Ectodermal cell (in vitro differentiated cells): ENCODE measurements around the gene KCNQ1.
"Not testable (repeated sequence)": the region's sequence is repeated elsewhere in the genome, so short reads cannot be mapped to it uniquely, and the experiment has no call there.

Experiments used
- H3K27ac ChIP-seq: 2 replicates; pipeline ENCODE4 v1.7.0; 2013; ENCODE audit warnings: mild to moderate bottlenecking, low read depth, low read length; ENCODE audit not compliant: insufficient read depth, poor library complexity, severe bottlenecking
- H3K27me3 ChIP-seq: 2 replicates; pipeline ENCODE4 v1.7.0; 2013; ENCODE audit warnings: mild to moderate bottlenecking, low read length; ENCODE audit not compliant: insufficient read depth, control insufficient read depth, poor library complexity, severe bottlenecking
- H3K36me3 ChIP-seq: one replicate; pipeline ENCODE4 v1.7.0; 2013; ENCODE audit warnings: low read length; ENCODE audit not compliant: control insufficient read depth, insufficient read depth
- H3K4me1 ChIP-seq: one replicate; pipeline ENCODE4 v1.7.0; 2013; ENCODE audit warnings: low read length; ENCODE audit not compliant: control insufficient read depth, insufficient read depth
- H3K4me3 ChIP-seq: 2 replicates; pipeline ENCODE4 v1.7.0; 2013; ENCODE audit warnings: low read depth, low read length, control low read depth; ENCODE audit not compliant: insufficient read depth
- H3K9me3 ChIP-seq: 2 replicates; pipeline ENCODE4 v1.7.0; 2013; ENCODE audit warnings: mild to moderate bottlenecking, low read length, moderate library complexity; ENCODE audit not compliant: control insufficient read depth
- WGBS, 2 experiments: methylation state at CpG; one replicate each; pipeline ENCODE4 v1.1.7; 2013; ENCODE audit warnings: missing lambda C conversion rate in 2 of 2; 5-methylcytosine and 5-hydroxymethylcytosine counted together

The KCNQ1 gene

DNA sequence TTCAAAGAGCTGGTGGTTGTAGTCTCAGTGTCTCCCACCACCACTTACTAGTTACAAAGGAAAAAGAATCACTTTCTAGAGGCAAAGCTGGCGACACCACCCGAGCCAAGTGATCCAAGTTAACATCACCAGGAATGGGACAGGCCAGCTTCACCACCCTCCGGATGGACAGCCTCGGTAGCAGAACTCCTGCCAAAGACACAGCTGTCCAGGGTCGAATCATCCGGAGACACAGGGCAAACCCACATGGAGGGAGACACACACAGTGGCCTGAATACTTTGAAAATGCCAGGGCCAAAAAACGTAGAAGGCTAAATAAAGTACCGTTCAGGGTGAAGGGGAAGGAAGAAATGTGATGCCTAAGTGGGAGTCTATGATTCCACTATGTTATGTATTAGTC lies 33.1 kb downstream of the KCNQ1 start:
- H3K4me1 ChIP-seq: no peaks in the 10 kb centered on the region

DNA sequence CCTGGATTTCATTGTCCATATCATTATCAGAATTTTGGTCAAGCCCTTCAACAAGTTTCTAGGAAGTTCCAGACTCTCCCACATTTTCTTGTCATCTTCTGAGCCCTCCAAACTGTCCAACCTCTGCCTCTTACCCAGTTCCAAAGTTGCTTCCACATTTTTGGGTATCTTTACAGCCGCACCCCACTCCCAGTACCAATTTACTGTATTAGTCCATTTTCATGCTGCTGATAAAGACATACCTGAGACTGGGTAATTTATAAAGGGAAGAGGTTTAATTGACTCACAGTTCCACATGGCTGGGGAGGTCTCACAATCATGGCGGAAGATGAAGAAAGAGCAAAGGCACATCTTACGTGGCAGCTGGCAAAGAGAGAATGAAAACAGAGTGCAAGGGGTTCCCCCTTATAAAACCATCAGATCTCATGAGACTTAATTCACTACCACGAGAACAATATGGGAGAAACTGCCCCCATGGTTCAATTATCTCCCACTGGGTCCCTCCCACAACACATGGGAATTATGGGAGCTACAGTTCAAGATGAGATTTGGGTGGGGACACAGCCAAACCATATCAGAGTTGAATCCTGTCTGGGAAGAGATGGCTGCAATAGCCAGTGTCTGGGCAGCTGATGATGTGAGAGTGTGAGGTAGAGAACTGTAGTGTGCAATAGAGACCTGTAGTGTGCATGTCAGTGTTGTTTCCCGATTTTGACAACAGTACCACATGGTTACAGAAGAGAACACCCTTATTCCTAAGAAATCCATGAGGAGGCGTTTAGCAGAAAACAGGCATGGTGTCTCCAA lies 35.5 kb downstream of the KCNQ1 start:
- H3K4me3 ChIP-seq, H3K4me1 ChIP-seq, H3K27ac ChIP-seq, H3K9me3 ChIP-seq, H3K36me3 ChIP-seq: not testable (repeated sequence)
- peaks cover 22% of the 10 kb centered on the region for H3K27me3 ChIP-seq
- WGBS, 2 experiments: 68 to 77% methylated on average over 5 to 6 of the region's 6 CpGs

More for the DNA sequence above, 33.1 kb downstream of the KCNQ1 start:
- no peak overlapping the region for H3K4me3 ChIP-seq
- H3K36me3 ChIP-seq: no peaks in the 10 kb centered on the region
- H3K9me3 ChIP-seq: peaks cover 2% of the 10 kb centered on the region
- 85 to 88% methylated on average over 8 of the region's 8 CpGs for WGBS, 2 experiments
- peaks cover 15% of the 10 kb centered on the region for H3K27me3 ChIP-seq
- H3K27ac ChIP-seq: no peak overlapping the region

DNA sequence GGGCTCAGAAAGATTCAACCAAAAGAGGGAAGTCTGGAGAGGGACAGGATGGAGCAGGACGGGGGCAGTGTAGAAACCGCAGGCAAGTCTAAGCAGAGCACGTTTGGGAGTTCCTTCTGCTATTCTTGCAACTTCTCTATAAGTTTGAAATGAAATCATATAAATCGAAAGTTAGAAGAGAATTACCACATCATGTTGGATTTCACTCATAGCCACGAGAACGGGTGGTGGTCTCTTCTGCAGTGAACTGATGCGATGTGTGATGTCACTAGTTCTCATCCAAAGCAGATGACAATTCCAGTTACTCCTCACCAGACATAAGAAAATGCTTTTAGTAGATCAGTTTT lies 36.0 kb downstream of the KCNQ1 start:
- H3K4me1 ChIP-seq: no peaks in the 10 kb centered on the region
- 75 to 88% methylated on average over 7 of the region's 7 CpGs for WGBS, 2 experiments
- H3K27ac ChIP-seq: no peak overlapping the region
- H3K27me3 ChIP-seq: peaks cover 22% of the 10 kb centered on the region
- H3K9me3 ChIP-seq: peaks cover 2% of the 10 kb centered on the region
- H3K4me3 ChIP-seq: no peak overlapping the region
- H3K36me3 ChIP-seq: no peaks in the 10 kb centered on the region

DNA sequence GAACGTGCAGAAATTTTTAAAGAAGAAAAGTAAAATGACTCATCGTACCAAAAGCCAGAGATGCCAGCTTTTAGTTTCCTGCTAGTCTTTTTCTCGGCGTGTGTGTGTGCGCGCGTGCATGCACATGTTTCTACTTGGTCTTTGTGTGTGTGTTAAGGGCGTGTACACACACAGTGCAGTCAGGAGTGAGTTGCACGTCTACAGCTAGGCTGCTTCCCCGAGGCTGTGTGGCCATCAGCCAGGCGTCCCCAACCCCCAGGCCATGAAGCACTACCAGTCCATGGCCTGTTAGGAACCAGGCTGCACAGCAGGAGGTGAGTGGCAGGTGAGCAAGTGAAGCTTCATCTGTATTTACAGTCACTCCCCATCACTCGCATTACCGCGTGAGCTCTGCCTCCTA lies 36.4 kb downstream of the KCNQ1 start:
- peaks cover 22% of the 10 kb centered on the region for H3K27me3 ChIP-seq
- H3K27ac ChIP-seq: no peak overlapping the region
- no peak overlapping the region for H3K4me3 ChIP-seq
- H3K4me1 ChIP-seq: no peaks in the 10 kb centered on the region
- peaks cover 2% of the 10 kb centered on the region for H3K9me3 ChIP-seq
- 86 to 88% methylated on average over 14 of the region's 14 CpGs for WGBS, 2 experiments
- no peaks in the 10 kb centered on the region for H3K36me3 ChIP-seq

DNA sequence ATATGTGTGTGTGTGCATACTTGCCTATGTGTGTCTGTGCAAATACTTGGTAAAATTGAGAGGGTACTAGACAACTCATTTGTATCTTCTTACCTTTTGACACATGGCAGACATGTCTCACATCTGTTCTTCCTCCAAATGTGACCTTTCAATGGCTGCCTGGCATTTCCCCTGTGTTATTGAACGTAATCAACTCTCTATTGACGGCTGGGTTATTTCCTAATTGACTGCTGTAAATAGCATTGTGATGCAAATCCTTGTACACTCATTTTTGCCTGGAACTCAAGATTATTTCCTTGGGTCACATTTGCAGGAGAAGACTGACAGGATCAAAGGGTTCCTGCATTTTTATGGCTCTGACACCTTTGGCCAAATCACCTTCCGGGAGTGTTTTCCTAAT lies 37.4 kb downstream of the KCNQ1 start:
- WGBS, 2 experiments: 87 to 88% methylated on average over 3 of the region's 3 CpGs
- Histone ChIP-seq H3K27me3 (peaks cover 22% of the 10 kb centered on the region), H3K4me1 (no peaks in the 10 kb centered on the region)

DNA sequence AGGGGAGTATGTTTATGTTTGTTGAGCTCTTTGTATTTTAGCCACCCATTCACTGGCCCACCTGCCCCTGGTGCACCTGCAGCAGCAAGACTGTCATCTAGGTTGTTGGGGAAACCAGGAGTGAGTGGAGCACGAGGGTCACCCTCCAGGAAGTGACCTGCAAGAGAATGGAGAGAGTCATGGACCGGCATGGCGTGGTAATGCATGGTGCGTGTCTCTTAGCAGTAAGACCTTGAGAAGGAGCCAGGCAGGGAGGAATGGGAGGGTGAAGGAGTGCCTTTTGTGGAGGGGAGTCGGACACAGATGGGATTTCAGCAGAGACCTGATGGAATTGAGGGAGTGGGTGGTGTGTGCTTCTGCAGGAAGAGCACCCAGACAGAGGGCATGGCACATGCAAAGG lies 37.9 kb downstream of the KCNQ1 start:
- Histone ChIP-seq H3K9me3 (peaks cover 2% of the 10 kb centered on the region), H3K4me1 (no peaks in the 10 kb centered on the region), H3K36me3 (no peaks in the 10 kb centered on the region), H3K27me3 (peaks cover 20% of the 10 kb centered on the region), H3K27ac (no peak overlapping the region), H3K4me3 (no peak overlapping the region)
- WGBS, 2 experiments: 76 to 79% methylated on average over 5 of the region's 5 CpGs

More for the DNA sequence above, 37.4 kb downstream of the KCNQ1 start:
- Histone ChIP-seq H3K27ac (no peak overlapping the region), H3K36me3 (no peaks in the 10 kb centered on the region), H3K4me3 (no peak overlapping the region), H3K9me3 (peaks cover 2% of the 10 kb centered on the region)

DNA sequence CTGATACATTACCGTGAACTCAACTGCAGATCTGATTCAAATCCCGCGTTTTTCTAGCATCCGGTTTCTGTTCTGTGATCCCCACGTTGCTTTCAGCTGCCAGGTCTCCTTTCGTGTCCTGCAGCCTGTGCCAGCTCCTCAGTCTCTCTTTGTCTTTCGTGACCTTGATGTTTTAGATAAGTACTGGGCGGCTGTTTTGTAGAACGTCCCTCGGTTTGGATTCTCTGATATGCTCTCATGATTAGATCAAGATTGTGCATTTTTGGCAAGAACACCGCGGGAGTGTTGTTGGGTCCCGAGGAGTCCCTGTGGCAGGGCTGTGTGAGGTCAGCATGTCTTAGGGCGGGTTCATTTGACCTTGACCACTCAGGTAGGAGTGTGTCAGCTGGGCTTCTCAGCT lies 38.6 kb downstream of the KCNQ1 start:
- no peaks in the 10 kb centered on the region for H3K4me1 ChIP-seq
- WGBS, 2 experiments: 79 to 80% methylated on average over 14 of the region's 14 CpGs
- no peak overlapping the region for H3K27ac ChIP-seq
- no peaks in the 10 kb centered on the region for H3K36me3 ChIP-seq
- H3K4me3 ChIP-seq: no peak overlapping the region
- H3K27me3 ChIP-seq: peaks cover 18% of the 10 kb centered on the region
- H3K9me3 ChIP-seq: peaks cover 2% of the 10 kb centered on the region

DNA sequence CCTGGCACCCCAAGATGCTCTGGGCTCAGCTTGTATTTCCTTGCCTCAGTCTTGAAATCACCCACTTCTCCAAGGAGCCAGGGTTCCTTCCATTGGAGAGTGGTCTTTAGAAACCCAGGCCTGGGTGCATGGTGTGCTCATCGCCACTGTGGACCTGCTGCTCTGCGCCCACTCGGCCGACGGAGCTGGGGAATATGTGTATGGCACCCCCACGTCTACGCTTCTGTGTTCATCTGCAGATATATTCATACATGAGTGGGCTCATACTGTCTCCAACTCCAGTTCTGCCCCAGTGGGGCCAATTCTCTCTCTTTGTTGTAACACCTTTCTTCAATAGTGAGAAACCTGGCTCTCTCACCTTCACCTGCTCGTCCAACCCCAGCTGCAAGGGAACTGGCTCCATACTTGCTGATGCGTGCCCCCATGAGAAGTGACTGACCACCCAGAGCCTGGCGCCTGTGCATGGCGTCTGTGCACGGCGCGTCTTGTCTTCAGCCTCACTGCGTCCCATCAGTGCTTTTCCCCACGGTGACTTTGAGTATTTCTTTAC lies 39.8 kb downstream of the KCNQ1 start:
- H3K36me3 ChIP-seq: no peaks in the 10 kb centered on the region
- H3K9me3 ChIP-seq: no peaks in the 10 kb centered on the region
- no peak overlapping the region for H3K4me3 ChIP-seq
- peaks cover 18% of the 10 kb centered on the region for H3K27me3 ChIP-seq
- 87 to 90% methylated on average over 16 of the region's 16 CpGs for WGBS, 2 experiments
- H3K27ac ChIP-seq: no peak overlapping the region
- no peaks in the 10 kb centered on the region for H3K4me1 ChIP-seq

DNA sequence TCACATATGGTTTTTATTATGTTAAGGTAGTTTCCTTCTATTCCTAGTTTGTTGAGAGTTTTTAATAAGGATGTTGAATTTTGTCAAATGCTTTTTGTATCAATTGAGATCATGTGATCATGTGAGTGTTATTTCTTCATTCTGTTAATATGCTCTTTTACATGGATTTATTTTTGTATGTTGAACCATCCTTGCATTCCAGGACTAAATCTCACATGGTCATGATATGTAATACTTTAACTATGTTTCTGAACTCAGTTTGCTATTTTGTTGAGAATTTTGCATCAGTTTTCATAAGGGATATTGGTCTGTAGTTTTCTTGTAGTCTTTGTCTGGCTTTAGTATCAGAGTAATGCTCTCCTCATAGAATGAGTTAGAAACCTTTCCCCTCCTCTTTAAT lies 43.2 kb downstream of the KCNQ1 start:
- Histone ChIP-seq H3K27me3 (peaks cover 17% of the 10 kb centered on the region), H3K4me3 (no peak overlapping the region), H3K4me1 (no peaks in the 10 kb centered on the region), H3K36me3 (no peaks in the 10 kb centered on the region), H3K27ac (no peak overlapping the region), H3K9me3 (no peaks in the 10 kb centered on the region)

DNA sequence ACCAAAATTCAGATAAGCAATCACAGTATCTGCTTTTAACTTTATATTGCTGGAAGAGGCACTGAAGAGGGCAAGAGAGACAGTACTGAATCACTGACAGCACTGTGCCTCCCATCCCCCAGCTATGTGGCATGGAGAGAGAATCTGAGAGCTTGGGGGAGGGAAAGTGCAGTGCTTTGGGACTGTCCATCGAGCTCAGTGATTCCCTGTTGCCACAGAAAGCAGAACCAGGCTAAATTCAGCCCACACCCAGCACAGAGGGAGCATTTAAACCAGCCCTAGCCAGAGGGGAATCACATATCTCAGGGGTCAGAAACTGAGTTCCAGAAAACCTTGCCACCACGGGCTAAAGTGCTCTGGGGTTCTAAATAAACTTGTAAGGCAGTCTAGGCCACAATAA lies 44.3 kb downstream of the KCNQ1 start:
- 35 to 39% methylated on average over 2 of the region's 2 CpGs for WGBS, 2 experiments
- no peaks in the 10 kb centered on the region for H3K9me3 ChIP-seq
- H3K27me3 ChIP-seq: peaks cover 12% of the 10 kb centered on the region
- no peak overlapping the region for H3K27ac ChIP-seq
- H3K36me3 ChIP-seq: no peaks in the 10 kb centered on the region
- no peak overlapping the region for H3K4me3 ChIP-seq
- no peaks in the 10 kb centered on the region for H3K4me1 ChIP-seq
